Measurements from ENCODE around the gene SUV39H2. TPM values are rescaled to one million over a fixed set of nuclear protein-coding genes. Genes with fewer than 3 reads are reported as not detected.
A peak's percentile ranks its signal among the peaks of the same experiment; 100 is the strongest.

SUV39H2 gene
- total RNA-seq = 10 to 100 TPM; 35.8 to 38.2 TPM

- peak within 1 kb of the TSS; percentile 94 for H3K4me3 Mint-ChIP-seq
These were observed at the start of gene SUV39H2 for GRCh38 chr10:14878266-14879123. TSS of gene SUV39H2 (plus strand) at chr10:14878866. CDS start at chr10:14878889, 23 bp downstream.

GRCh38 chr10:14833106-14833505 is 45.6 kb upstream of the SUV39H2 start:
- Mint-ChIP-seq H3K36me3 (ENCODE audit: low read depth) (no peaks in the 10 kb centered on the region), H3K4me1 (ENCODE audit: low read depth) (peaks cover 5% of the 10 kb centered on the region), H3K9me3 (no peaks in the 10 kb centered on the region), H3K27ac (no peak overlapping the region), H3K4me3 (no peak overlapping the region), H3K27me3 (ENCODE audit: low read depth) (no peaks in the 10 kb centered on the region)
- intact Hi-C loops (cut with micrococcal nuclease) = no loop called here
- CTCF ChIA-PET = no interaction called here
- DNase-seq = no peak

More at GRCh38 chr10:14878266-14879123, at the start of gene SUV39H2:
- Mint-ChIP-seq H3K27ac (peak within 1 kb of the TSS; percentile 81), H3K36me3 (ENCODE audit: low read depth) (peaks cover 17% of the 10 kb centered on the region), H3K9me3 (no peaks in the 10 kb centered on the region), H3K27me3 (ENCODE audit: low read depth) (no peaks in the 10 kb centered on the region), H3K4me1 (ENCODE audit: low read depth) (peaks cover 28% of the 10 kb centered on the region)
- intact Hi-C loops (cut with micrococcal nuclease) = loop anchor here (1.0 to 5.0 kb wide), 8 partner anchors 40 to 1531 kb away; partner anchors contain the start of genes CDNF, DCLRE1C, HSPA14 and MEIG1
- CTCF ChIA-PET = interaction anchor here (0.6 to 1.9 kb wide), 9 partner anchors 12 to 693 kb away, joined by 3 to 9 read pairs (median 4); no protein-coding TSS in a partner anchor
- DNase-seq = peak; percentile 94

- no peak overlapping the region for H3K27ac Mint-ChIP-seq
- peaks cover 20% of the 10 kb centered on the region for H3K4me1 Mint-ChIP-seq (ENCODE audit: low read depth)
- intact Hi-C loops (cut with micrococcal nuclease) = loop anchor here (5.0 kb wide), 2 partner anchors 274 to 444 kb away; no protein-coding TSS in a partner anchor
- H3K9me3 Mint-ChIP-seq = no peaks in the 10 kb centered on the region
- CTCF ChIA-PET = interaction anchor here (0.7 to 3.2 kb wide), 3 partner anchors 13 to 293 kb away, joined by 3 to 11 read pairs (median 3); no protein-coding TSS in a partner anchor
- no peak for DNase-seq
- no peak overlapping the region for H3K4me3 Mint-ChIP-seq
- no peaks in the 10 kb centered on the region for H3K27me3 Mint-ChIP-seq (ENCODE audit: low read depth)
- H3K36me3 Mint-ChIP-seq (ENCODE audit: low read depth) = peaks cover 15% of the 10 kb centered on the region
These were observed 42.5 kb upstream of the SUV39H2 start for GRCh38 chr10:14836208-14836607.

DNA sequence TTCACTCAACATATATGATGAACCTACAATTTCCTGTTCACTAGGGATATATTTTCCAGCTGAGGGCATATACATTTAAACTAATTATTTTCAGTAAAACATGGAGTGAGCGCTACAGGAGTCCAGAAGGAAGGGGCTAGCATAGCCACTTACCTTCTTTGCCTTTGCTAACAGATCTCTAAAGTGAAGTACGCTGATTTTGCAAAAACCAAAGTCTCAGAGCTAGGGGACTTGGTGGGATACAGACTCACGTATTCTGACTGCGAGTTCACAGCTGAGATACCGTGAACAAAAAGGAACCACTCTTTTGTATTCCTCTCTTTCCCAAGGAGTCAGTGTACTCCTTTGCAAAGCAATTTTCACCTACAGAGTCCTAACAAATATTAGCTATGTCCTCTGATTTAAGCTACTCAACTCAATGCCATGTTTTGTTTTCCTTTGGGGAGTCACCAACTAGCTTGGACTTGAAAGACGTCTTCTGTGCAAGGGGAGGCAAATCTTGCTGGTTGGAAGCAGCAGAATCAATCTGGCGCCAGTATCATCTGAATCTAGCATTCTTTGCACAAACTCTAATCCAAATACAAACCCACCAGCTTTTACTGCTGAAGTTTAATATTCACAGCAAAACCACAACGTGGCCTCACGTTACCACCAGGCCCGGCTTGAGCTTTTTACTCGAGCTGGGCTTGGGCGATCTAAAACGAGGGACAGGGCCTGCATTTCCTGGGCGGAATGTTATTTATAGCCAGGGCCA is 41.5 kb upstream of the SUV39H2 start:
- CTCF ChIA-PET = interaction anchor here (0.7 to 3.2 kb wide), 12 partner anchors 23 to 339 kb away, joined by 3 to 11 read pairs (median 4); no protein-coding TSS in a partner anchor
- Mint-ChIP-seq H3K4me1 (ENCODE audit: low read depth) (peaks cover 22% of the 10 kb centered on the region), H3K9me3 (no peaks in the 10 kb centered on the region), H3K36me3 (ENCODE audit: low read depth) (peaks cover 22% of the 10 kb centered on the region), H3K4me3 (peak overlapping the region; percentile 92), H3K27me3 (ENCODE audit: low read depth) (no peaks in the 10 kb centered on the region), H3K27ac (peak overlapping the region; percentile 93)
- intact Hi-C loops (cut with micrococcal nuclease) = loop anchor here (5.0 kb wide), 2 partner anchors 275 to 445 kb away; no protein-coding TSS in a partner anchor
- no peak for DNase-seq

DNA sequence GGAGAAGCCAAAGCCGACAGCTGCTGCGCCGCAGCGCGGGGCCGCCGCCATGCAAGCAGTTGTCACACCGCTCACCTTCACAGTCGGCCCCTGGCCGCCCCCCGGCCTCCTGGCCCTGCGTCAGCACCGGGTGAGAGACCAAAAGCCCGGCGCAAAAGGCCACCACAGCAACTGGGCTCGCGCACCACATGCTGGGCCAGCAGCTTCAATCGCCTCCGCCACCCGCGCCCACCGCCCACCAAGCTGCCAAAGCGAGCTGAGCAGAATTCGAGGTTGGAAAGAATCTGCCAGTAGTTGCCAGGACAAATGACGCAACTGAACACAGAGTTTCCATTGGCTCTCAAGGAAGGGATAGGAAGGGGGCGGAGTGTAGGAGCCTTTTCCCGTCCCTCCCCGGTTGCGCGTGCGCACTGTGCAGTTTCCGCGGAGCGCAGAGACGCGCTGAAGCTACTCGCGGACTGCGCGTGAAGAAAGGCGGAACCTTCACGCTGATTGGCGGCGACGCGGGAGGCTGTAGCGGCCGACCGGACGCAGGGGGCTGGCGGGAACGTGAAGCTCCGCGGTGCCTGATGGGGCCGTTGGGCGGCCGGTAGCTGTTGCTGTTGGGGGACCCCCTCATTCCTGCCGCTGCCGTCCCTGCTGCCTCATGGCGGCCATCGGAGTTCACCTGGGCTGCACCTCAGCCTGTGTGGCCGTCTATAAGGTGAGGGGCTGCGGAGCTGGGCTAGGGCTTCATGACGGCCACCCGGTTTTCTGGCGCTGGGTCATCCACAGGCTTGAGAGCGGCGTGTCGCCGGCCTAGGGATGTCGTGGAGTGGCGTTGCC is 40.7 kb upstream of the SUV39H2 start, which contains the start of the genes CDNF, HSPA14 and MSANTD7:
Gene CDNF (minus strand): TSS at position 281 of the 825 bp plus-strand sequence. CDS start 91 bp downstream, at position 190.
Gene HSPA14 (plus strand): TSS at position 550 of the 825 bp plus-strand sequence. CDS start 97 bp downstream, at position 647.
Gene MSANTD7 (plus strand): TSS at position 550 of the 825 bp plus-strand sequence. CDS start 3,979 bp downstream, outside the sequence.
- Mint-ChIP-seq H3K9me3 (no peaks in the 10 kb centered on the region), H3K4me1 (ENCODE audit: low read depth) (peaks cover 22% of the 10 kb centered on the region), H3K4me3 (peak within 1 kb of the TSS; percentile 92), H3K36me3 (ENCODE audit: low read depth) (peaks cover 26% of the 10 kb centered on the region), H3K27me3 (ENCODE audit: low read depth) (no peaks in the 10 kb centered on the region), H3K27ac (peak within 1 kb of the TSS; percentile 93)
- CTCF ChIA-PET = interaction anchor here (0.7 to 3.2 kb wide), 13 partner anchors 66 to 652 kb away, joined by 3 to 11 read pairs (median 4); no protein-coding TSS in a partner anchor
- intact Hi-C loops (cut with micrococcal nuclease) = loop anchor here (1.0 to 5.0 kb wide), 12 partner anchors 40 to 1051 kb away; partner anchors contain the start of genes DCLRE1C, MEIG1, RPP38 and SUV39H2
- DNase-seq = peak; percentile 99

- Mint-ChIP-seq H3K27ac (peak overlapping the region; percentile 93), H3K9me3 (no peaks in the 10 kb centered on the region), H3K4me3 (peak overlapping the region; percentile 92), H3K4me1 (ENCODE audit: low read depth) (peaks cover 22% of the 10 kb centered on the region), H3K27me3 (ENCODE audit: low read depth) (no peaks in the 10 kb centered on the region), H3K36me3 (ENCODE audit: low read depth) (peaks cover 31% of the 10 kb centered on the region)
- DNase-seq = peak; percentile 21
- intact Hi-C loops (cut with micrococcal nuclease) = loop anchor here (1.0 to 5.0 kb wide), 12 partner anchors 40 to 1052 kb away; partner anchors contain the start of genes DCLRE1C, MEIG1, RPP38 and SUV39H2
- CTCF ChIA-PET = interaction anchor here (0.6 to 3.2 kb wide), 9 partner anchors 108 to 652 kb away, joined by 3 to 11 read pairs (median 4); no protein-coding TSS in a partner anchor
These were observed 39.9 kb upstream of the SUV39H2 start for GRCh38 chr10:14838582-14839304.

DNA sequence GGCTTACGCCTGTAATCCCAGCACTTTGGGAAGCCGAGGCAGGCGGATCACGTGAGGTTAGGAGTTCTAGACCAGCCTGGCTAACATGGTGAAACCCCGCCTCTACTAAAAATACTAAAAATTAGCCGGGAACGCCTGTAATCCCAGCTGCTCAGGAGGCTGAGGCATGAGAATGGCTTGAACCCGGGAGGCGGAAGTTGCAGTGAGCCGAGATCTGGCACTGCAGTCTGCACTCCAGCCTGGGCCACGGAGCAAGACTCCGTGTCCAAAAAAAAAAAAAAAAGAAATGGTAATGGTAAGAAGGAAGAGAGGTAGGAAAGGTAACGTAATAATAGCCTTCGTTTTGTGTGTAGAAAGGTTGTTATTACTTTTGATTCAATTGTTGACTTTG is 39.4 kb upstream of the SUV39H2 start:
- Mint-ChIP-seq H3K27me3 (ENCODE audit: low read depth) (no peaks in the 10 kb centered on the region), H3K4me3 (peak overlapping the region; percentile 92), H3K4me1 (ENCODE audit: low read depth) (peaks cover 22% of the 10 kb centered on the region), H3K36me3 (ENCODE audit: low read depth) (peaks cover 34% of the 10 kb centered on the region), H3K27ac (peak overlapping the region; percentile 85), H3K9me3 (no peaks in the 10 kb centered on the region)
- intact Hi-C loops (cut with micrococcal nuclease) = loop anchor here (2.0 to 5.0 kb wide), 3 partner anchors 277 to 1052 kb away; no protein-coding TSS in a partner anchor
- peak; percentile 22 for DNase-seq
- CTCF ChIA-PET = interaction anchor here (0.6 to 1.0 kb wide), 3 partner anchors 133 to 653 kb away, joined by 3 to 5 read pairs (median 3); no protein-coding TSS in a partner anchor

DNA sequence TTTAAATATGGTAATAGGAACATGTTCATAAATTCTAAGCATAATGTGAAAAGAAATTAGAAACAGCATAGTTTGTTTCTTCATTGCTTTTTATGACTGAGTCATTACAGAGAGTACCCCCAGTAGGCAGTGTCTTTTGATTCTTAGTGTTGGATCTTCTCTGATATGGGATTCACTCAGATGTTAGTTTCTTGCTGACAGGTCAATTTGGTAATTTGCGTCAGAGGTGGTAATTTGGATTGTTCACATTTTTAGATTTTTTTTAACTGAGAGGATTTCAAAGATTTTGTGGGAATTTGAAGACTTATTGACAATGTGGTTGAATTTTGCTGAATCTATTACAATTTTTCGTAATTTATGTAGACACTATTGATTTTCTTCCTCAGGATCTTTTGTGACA is 38.5 kb upstream of the SUV39H2 start:
- Mint-ChIP-seq H3K9me3 (no peaks in the 10 kb centered on the region), H3K27ac (no peak overlapping the region), H3K4me3 (peak overlapping the region; percentile 92), H3K4me1 (ENCODE audit: low read depth) (peaks cover 22% of the 10 kb centered on the region), H3K27me3 (ENCODE audit: low read depth) (no peaks in the 10 kb centered on the region), H3K36me3 (ENCODE audit: low read depth) (peaks cover 39% of the 10 kb centered on the region)
- CTCF ChIA-PET = no interaction called here
- no peak for DNase-seq
- intact Hi-C loops (cut with micrococcal nuclease) = no loop called here

DNA sequence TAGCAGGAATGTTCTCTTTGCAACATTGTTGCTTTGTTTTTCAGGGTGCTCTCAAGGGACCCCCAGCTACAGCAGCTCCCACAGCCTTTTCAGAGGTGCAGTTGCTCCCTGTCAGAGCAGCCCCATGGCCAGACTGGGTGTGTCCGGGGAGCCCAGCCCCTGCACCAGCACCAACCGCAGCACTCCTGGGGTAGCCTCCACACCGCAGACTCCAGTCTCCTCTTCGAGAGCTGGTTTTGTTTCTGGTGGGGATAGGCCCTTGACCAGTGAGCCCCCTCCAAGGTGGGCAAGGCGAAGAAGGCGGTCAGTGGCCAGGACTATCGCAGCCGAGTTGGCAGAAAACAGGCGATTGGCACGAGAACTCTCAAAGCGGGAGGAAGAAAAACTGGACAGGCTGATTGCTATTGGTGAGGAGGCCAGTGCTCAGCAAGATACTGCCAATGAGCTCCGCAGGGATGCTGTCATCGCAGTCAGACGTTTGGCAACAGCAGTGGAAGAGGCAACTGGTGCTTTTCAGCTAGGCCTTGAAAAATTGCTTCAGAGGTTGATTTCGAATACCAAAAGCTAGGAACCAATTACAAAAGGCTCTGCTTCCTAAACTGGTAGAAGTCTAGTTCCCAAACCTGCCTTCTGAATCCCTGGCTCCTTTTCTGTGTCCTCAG is 35.2 kb upstream of the SUV39H2 start:
- Mint-ChIP-seq H3K36me3 (ENCODE audit: low read depth) (peaks cover 38% of the 10 kb centered on the region), H3K4me1 (ENCODE audit: low read depth) (peaks cover 19% of the 10 kb centered on the region), H3K27ac (no peak overlapping the region), H3K9me3 (no peaks in the 10 kb centered on the region), H3K27me3 (ENCODE audit: low read depth) (no peaks in the 10 kb centered on the region), H3K4me3 (no peak overlapping the region)
- intact Hi-C loops (cut with micrococcal nuclease) = no loop called here
- DNase-seq = no peak
- CTCF ChIA-PET = interaction anchor here (0.7 to 1.1 kb wide), 3 partner anchors 56 to 517 kb away, joined by 3 read pairs; no protein-coding TSS in a partner anchor

DNA sequence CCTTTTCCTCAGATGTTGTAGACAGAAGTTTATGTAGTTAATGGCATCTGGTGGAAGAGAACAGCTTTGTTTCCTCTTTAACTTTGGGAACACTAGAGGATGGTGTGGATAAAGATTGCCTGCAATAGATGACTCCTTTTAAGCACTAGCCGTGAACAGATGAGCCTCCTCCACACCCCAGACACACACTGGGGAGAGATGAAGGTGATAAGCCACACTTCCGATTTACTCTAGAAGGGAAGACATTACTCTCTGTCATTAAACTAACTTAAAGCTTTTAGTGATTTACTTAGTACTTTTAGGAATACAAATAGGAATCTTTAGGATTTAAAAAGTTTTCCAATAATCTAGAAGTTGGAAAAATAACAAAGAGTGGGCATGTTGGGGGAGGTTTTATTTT is 33.7 kb upstream of the SUV39H2 start:
- Mint-ChIP-seq H3K27me3 (ENCODE audit: low read depth) (no peaks in the 10 kb centered on the region), H3K27ac (no peak overlapping the region), H3K4me1 (ENCODE audit: low read depth) (peaks cover 10% of the 10 kb centered on the region), H3K36me3 (ENCODE audit: low read depth) (peaks cover 32% of the 10 kb centered on the region), H3K4me3 (no peak overlapping the region), H3K9me3 (no peaks in the 10 kb centered on the region)
- DNase-seq = no peak
- CTCF ChIA-PET = interaction anchor here (0.6 to 0.9 kb wide), 2 partner anchors 10 to 32 kb away, joined by 3 to 4 read pairs; no protein-coding TSS in a partner anchor
- intact Hi-C loops (cut with micrococcal nuclease) = no loop called here

Measured in activated naive CD4-positive, alpha-beta T cell treated with anti-CD3 and anti-CD28 coated beads for 36 hours (primary cell).